Left colon (tissue), 2 donors: Measurements from ENCODE around the gene SLC2A1. TPM values are rescaled to one million over a fixed set of nuclear protein-coding genes. Genes with fewer than 3 reads are reported as not detected.

Experiments
- ATAC-seq: fragments of 200-7000 bp; cut with Tn5 transposase; one replicate; pipeline ENCODE4 v1.9.1; 2020; ENCODE audit warnings: mild to moderate bottlenecking, moderate library complexity
- DNase-seq, 2 donors: peaks; one replicate each; pipeline ENCODE4 v3.0.0-alpha.2; 2020
- intact Hi-C, 2 donors: fragments of 100-400 bp; cut with DNase I in 1 of 2; cut with micrococcal nuclease in 1 of 2; formaldehyde crosslinking; loops; one replicate each; pipeline versions ENCODE4 v1.11.2 to v1.14.0; 2022; cut with DNase I, micrococcal nuclease
- total RNA-seq, 2 donors: library from RNA; stranded (reverse); fragmentation: NEBNext Ultra II Directional; extraction: Animal tissue kit (Norgen Biotek cat#: 25700); gene quantifications; one replicate each; pipeline ENCODE4 v1.2.1, GENCODE V29; 2021
- donor health status: DM: no; HTN: no; CAD: no.
- donor health status: DM: yes; HTN: yes; CAD: no.

The SLC2A1 gene
- total RNA-seq, 2 donors from 2014 or later, result 59.0 to 82.7 TPM

DNA sequence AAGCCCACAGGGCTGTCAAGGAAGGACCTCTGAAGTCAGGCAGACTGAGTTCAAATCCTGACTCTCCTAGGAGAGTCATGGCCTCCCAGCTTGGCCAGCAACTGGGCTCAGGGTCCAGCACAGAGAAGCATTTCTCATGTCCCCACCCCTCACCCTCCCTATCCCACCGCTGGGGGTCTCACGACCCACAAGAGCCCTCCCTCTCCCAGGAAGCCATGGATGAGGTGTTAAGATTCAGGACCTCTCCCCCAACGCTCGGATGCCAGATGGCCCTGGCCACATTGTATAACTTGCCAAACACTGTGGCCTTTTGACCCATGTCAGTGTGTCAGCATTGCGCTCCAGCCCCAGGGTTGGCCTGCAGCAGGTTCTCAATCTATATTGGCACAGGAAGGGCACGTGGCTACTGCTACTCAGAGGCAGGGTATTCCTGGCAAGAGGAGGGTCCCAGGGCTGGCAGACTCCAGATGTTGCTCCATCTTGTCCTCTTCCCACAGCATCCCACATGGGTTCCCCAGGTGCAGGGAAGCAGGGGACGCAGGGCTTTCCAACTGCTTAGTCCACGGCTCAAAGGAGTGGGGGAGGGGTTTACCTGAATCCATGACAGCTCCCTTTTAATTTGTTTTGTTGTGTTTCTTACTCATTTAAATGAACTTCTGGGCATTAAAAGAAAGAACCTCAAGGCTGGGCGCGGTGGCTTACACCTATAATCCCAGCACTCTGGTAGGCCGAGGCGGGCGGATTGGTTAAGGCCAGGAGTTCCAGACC is 10.5 kb downstream of the SLC2A1 start:
- DNase-seq, result no peak
- no peak for ATAC-seq
- intact Hi-C loops, result no loop called here

DNA sequence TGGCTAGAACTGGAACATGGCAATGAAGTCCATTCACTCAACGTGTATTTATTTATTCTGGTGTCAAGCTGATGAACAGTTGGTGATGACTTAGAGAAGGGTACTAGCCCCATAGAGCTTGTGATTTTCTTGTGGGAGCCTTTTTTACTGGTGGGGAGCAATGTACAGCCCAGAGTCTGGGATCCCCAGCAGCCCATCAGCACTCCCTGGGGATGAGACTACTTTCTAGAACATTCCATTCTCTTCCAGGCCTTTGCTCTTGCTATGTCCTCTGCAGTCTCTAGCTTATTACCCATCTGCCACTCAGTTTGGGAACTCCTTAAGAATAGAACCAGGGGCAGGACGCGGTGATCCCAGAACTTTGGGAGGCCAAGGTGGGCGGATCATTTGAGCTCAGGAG is 11.6 kb downstream of the SLC2A1 start:
- intact Hi-C loops, result no loop called here
- no peak for ATAC-seq
- no peak for DNase-seq

- DNase-seq, result no peak
- intact Hi-C loops, result no loop called here
- no peak for ATAC-seq
Observed at GRCh38 chr1:42946120-42946898, 12.4 kb downstream of the SLC2A1 start.

- intact Hi-C loops, result no loop called here
- DNase-seq, result no peak
- no peak for ATAC-seq
Observed at GRCh38 chr1:42945164-42945563, 13.5 kb downstream of the SLC2A1 start.

DNA sequence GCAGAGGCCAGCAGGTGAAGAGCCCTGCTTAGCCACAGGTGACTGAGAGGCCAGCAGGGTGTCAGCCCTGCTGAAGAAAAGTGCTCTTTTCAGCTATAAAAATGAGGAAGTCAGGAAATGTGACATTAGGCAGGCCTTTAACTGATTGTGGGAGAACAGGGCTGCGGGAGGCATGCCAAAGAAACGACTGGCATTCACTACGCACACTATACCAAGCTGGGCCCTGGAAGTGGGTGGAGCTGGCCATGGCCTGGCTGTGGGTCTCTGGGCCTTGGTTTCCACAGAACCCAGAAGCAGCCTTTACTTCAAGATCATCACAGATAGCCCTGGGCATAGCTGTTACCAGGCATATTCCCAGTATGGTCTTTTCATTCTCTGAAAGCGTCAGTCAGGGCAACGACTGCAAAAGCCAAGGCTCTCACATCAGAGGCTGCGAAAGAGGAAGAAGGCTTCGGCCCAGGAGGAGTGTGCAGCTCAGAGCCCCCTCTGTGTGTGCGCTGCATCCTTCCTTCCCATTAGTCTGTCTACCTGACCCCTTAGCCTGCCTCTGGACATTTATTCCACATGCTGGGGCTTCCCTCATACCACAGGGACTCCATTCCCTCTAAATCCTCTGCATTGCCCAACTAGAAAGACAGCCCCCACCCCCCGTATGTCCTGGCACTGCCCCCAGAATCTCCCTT is 14.3 kb downstream of the SLC2A1 start:
- peak; percentile 73 to 77 for DNase-seq

DNA sequence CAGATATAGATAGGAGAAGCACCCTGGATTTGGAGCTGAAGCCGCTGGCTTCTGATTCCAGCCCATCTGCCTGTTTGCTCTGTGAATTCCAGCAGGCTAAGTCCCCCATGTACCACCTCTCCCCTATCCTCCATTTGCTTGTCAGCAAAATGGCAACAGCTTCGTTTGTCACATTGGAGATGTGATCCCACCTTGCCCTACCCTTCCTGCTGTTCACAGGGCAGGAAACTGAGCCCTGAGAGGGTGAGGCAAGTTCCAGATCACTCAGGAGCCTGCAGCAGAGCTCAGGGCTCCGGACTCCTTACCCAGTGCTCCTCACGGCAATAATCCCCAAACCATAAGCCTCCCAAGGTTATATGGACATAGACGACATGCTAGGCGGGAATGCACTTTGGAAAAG is 14.9 kb downstream of the SLC2A1 start:
- ATAC-seq (peak; percentile 3), DNase-seq (no peak)
- intact Hi-C loops, result no loop called here

More for the DNA sequence above, 14.3 kb downstream of the SLC2A1 start:
- intact Hi-C loops, result no loop called here
- peak; percentile 31 for ATAC-seq

GRCh38 chr1:42943166-42943565 is 15.5 kb downstream of the SLC2A1 start:
- intact Hi-C loops, result no loop called here
- DNase-seq (peak; percentile 78 to 93), ATAC-seq (peak; percentile 74)

DNA sequence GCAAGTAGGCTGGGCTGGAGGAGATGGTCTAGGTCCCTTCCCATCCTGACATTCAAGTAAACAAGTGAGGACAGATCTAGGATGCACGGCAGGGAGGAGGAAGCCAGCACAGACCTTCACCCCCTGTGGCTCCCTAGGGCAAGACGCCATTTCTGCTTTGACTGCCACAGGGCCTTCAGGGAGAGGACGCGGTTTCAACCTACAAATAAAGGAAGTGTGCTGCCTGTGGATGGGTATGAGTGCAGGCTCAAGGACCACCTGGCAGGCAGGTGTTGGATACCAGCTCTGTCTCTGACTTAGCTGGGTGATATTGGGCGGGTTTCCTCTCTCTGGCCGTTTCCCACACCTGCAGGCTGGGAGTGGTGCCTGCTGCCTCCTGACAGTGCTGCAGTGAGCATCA is 16.2 kb downstream of the SLC2A1 start:
- DNase-seq (no peak), ATAC-seq (no peak)
- intact Hi-C loops, result no loop called here

GRCh38 chr1:42941640-42942330 is 16.9 kb downstream of the SLC2A1 start:
- DNase-seq (peak; percentile 84 to 90), ATAC-seq (peak; percentile 58)
- intact Hi-C loops, result no loop called here

- no peak for ATAC-seq
Observed at GRCh38 chr1:42940851-42941639, 17.6 kb downstream of the SLC2A1 start.

GRCh38 chr1:42938645-42939615 is 19.7 kb downstream of the SLC2A1 start:
- ATAC-seq (peak; percentile 40), DNase-seq (peak; percentile 26 to 65)
- intact Hi-C loops, result no loop called here

More at GRCh38 chr1:42940851-42941639, 17.6 kb downstream of the SLC2A1 start:
- intact Hi-C loops, result no loop called here
- DNase-seq, result peak; percentile 19 to 30

GRCh38 chr1:42937836-42938644 is 20.6 kb downstream of the SLC2A1 start:
- intact Hi-C loops, result no loop called here
- ATAC-seq (peak; percentile 45), DNase-seq (peak; percentile 36 to 52)

DNA sequence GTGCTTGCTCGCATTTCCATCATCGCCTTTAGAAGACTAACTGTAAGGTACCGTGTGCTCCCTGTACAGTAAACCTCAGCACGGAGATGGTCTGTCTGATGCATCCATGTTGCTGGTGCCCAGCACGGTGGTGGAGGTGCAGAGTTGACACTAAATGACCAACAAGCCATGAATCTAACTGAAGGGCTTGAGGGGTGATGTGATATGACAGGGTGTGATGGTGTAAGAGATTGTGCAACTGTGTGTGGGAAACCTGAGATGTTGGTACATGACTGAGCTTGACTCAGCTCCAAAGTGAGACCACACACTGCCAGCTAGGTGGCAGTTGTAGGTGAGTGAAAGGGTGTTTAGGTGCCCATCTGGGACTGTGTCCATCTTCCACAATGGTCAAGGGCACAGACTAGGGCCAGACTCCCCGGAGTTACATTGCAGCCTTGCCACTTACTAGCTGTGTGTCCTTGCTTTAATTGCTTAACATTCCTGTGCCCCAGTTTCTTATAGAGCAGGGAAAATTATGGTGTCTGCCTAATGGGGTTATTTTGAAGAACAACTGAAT is 21.4 kb downstream of the SLC2A1 start:
- DNase-seq (peak in 1 of 2 donors; percentile 9), ATAC-seq (no peak)
- intact Hi-C loops, result no loop called here

DNA sequence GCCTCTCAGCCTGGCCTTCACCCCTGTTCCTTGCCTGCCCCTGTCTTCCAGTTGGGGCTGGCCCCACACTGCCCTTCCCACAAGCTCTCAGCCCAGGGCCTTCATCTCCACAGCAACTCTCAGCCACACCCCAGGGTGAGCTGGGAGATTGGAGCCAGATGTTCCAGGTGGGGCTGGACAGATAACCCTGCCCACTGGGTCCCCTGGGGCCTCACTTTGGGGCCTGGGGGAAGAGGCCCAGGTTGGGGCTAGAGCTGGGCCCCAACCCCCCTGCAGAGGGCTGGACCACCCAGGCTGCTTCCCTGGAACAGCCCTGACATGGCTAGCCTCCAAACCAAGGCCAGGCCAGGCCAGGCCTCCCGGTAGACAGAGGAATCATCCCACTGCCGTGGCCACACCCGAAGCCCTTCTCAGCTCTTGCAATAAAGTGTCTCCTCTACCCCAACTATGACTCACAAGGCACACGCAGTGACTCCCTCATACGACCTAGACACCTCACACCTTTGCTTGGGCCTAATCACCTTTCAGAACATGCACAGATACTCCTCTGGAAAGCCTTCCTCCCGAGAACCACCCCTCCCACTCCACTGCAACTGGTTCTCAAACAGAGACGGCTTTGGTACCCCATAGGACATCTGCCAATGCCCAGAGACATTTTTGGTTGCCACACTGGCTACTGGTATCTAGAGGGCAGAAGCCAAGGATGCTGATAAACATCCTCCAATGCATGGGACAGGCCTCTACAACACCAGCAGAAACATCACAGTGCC is 22.2 kb downstream of the SLC2A1 start:
- intact Hi-C loops, result no loop called here
- DNase-seq (peak; percentile 42 to 77), ATAC-seq (peak; percentile 42)

DNA sequence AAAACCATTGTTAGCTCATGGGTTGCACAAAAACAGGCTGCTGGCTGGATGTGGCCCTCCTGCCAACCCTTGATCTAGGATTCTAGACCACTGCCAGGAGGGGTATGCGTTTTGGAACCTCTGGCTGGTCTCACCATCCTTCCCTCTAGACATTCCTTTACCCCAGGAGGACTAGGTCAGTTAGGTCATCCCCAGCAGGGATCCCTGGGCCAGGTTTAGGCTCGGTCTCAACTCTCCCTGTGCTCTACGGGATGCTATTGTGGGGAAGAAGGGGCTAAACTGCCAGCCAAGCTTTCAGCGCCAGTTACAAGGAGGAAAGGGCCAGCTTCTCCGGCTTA is 22.7 kb downstream of the SLC2A1 start:
- intact Hi-C loops, result no loop called here
- DNase-seq, result no peak
- ATAC-seq, result no peak
